ENCODE measurements around the gene ACOT11. TPM values are rescaled to one million over a fixed set of nuclear protein-coding genes. Genes with fewer than 3 reads are reported as not detected.
A peak's percentile ranks its signal among the peaks of the same experiment; 100 is the strongest.

The ACOT11 gene
- total RNA-seq, 1 experiment from 2014 or later = 1.3 TPM

- DNase-seq (ENCODE audit: low read depth) = no peak
These were observed 16.5 kb downstream of the ACOT11 start for GRCh38 chr1:54564312-54565112.

DNA sequence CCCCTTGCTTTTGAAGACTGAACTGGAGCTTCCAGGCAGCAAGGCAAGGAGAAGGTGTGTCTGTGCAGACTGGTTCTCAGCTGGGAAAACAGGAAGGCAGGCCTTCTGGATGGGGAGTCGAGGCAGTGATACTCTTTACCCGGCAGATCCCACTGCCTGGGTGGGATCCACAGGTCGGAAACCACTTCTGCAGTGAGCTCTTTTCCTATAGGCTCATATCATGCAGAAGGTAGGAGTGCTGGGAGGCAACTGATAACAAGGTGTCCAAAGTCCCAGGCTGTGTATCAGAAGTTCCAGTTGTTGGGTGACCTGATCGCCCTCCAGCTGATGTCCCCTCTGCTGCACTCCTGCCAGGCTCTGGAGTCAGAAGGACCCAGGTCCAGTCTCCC, 17.1 kb downstream of the ACOT11 start:
- no peak for DNase-seq (ENCODE audit: low read depth)

DNA sequence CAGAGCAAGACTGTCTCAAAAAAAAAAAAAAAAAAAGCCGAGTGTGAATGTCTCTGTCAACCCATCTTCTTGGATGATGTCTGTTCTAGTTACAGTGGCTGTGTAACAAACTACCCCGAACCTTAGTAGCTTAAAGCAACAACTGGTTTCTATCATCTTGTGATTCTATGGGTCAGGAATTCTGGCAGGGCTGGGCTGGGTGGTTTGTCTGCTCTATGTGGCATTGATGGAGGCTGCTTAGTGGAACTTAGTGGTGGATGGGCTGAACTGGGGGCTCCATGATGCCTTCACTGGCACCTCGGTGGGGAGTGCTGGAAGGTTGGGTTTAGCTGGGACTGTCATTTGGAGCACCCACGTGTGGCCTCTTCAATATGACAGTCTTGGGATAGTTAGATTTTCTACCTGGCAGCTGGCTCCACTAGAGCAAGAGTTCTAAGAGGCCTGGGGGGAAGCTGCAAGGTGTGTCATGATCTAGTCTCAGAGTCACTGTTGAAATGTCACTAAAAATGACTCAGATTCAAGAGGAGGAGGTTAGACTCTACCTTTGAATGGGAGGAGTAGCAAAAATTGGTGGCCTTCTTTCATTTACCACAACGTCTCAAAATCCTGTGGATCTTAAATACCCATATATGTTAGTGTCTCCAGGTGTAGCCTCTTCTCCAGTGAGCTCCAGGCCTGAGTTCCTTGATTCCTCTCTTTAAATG, 18.6 kb downstream of the ACOT11 start:
- no peak for DNase-seq (ENCODE audit: low read depth)

- no peak for DNase-seq (ENCODE audit: low read depth)
These were observed 19.9 kb downstream of the ACOT11 start for GRCh38 chr1:54567961-54568360.

GRCh38 chr1:54569339-54569738, 21.3 kb downstream of the ACOT11 start:
- DNase-seq (ENCODE audit: low read depth) = peak; percentile 29

- DNase-seq (ENCODE audit: low read depth) = no peak
These were observed 22.1 kb downstream of the ACOT11 start for GRCh38 chr1:54570161-54570560.

DNA sequence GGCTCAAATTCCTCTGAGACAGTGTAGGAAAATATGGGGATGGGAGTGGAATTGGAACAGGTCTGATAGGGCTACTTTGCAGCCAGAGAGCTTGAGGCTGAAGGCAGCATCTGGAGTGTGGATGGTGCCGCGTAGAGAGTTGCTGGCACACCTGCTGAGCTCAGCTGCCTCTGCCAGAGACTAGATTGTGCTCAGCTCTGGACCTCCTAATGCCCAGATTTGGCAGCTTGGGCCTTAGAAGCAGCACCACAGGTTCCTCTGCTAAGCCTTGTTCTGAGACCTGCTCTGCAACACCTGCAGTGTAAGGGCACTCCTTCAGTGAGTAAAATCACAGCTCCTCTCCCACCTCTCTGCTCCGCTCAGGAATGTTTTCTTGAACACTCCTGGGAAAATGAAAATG, 23.3 kb downstream of the ACOT11 start:
- no peak for DNase-seq (ENCODE audit: low read depth)

GRCh38 chr1:54571803-54572541, 23.9 kb downstream of the ACOT11 start:
- DNase-seq (ENCODE audit: low read depth) = peak; percentile 28

- DNase-seq (ENCODE audit: low read depth) = no peak
These were observed 24.5 kb downstream of the ACOT11 start for GRCh38 chr1:54572542-54572850.

DNA sequence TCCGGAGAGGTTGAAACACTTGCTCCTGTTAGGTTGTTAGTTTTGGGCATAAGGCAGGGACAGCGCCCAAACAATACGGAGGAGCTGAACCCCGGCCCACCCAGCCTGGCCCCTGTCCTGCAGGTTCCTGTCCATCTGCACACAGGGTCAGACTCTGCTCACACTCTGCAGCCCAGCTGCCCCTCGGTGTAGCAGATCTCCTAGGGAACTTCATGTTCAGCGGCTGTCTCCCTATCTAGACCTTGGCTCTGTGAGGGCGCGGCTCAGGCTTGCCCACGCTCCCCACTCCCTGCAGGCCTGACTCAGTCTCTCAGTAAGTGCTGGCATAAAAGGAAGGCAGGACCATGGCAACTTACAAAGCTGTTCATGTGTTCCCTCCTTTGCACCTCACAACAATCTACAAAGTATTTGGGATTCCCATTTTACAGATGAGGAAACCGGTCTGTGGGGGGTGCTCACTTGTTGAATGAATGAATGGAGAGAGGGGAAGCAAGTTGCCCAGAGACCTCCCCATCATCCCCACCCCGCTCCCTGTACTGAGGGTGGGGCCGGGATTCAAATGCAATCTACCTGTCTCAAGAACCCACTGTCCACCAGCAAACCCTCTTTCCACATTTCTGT, 26.2 kb downstream of the ACOT11 start:
- DNase-seq (ENCODE audit: low read depth) = no peak

DNA sequence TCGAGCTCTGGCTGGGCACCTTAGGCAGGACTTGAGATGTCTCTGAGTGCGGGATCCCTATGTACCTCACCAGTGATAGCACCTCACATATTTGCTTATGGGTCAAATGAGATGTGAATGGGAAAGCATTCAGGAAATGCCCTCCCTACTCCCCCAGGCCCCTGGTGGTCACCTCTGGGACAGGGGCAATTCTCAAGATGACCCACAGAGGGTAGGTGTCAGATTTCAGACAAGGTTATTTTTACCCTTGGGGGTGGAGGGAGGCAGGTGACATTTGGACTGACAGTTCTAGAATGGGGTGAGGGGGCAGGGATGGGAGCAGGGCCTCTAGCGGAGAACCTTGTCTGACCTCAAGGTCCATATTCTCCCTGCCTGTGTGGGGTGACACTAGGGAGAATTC, 27.1 kb downstream of the ACOT11 start:
- no peak for DNase-seq (ENCODE audit: low read depth)

DNA sequence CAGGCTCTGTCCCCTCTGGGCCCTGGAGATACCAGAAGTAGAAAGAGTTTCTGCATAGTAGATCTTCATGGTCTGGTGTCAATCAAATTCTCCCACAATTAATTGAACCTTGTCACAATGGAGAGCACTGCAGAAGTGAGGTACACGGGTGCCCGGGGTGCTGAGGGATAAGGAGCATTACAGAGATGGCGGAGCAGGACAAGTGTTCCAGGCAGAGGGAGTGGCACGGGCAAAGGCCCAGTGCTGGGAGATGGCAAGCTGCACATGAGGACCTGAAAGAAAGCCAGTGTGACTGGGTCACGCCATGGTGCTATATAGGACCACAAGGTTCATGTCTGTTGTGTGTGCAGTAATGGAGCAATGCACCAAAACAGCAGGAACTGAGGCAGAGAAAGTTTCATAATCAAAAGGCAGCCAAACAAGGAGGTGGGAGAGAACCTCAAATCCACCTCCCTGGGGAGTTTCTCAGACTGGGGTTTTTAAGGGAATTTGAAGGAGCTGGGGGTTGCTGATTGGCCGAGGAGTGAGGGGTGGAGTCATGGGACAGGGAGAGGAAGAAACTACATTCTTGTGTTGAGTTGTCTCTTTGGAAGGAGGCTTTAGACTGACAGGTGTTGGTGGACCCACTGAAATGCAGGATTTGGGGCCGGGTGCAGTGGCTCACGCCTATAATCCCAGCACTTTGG, 27.7 kb downstream of the ACOT11 start:
- DNase-seq (ENCODE audit: low read depth) = no peak

DNA sequence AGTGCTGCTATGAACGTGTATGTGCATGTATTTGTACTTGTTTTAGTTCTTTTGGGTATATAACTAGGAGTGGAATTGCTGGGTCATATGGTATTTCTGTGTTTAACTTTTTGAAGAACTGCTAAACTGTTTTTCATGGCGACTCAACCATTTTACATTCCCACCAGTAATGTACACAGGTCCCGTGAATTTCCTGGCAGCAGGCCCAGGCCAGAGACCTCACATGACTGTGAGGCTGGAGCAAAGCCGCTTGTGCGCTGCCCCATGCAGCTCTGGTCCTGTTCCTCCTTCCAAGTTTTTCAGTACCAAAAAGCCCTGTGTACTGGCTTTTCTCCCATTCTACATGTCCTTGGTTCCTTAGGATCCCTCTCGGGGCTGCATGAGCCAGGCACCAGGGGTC, 29.6 kb downstream of the ACOT11 start:
- peak; percentile 23 for DNase-seq (ENCODE audit: low read depth)

GRCh38 chr1:54579337-54579781, 31.3 kb downstream of the ACOT11 start:
- DNase-seq (ENCODE audit: low read depth) = no peak

GRCh38 chr1:54580856-54581550, 33.0 kb downstream of the ACOT11 start:
- DNase-seq (ENCODE audit: low read depth) = no peak

DNA sequence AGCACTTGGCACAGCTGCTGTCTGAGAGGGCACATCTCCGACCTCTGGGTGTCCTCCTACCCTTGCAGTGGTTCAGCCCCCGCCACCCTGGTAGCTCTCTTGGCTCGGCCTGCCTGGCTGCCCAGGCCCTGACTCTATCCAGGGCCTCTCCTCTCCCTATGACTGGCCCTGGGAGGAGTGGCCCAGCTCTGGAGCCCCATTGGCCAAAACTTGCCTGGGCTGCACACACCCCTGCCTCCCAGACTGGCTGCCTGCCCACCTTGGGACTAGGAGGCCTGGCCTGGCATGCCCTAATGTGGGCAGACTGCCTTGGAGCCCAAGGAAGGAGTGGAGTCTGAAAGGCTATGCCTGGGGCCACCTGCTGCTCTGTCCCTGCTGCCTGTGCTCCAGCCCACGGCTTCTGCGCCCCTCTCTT, 33.6 kb downstream of the ACOT11 start:
- DNase-seq (ENCODE audit: low read depth) = peak; percentile 84

GRCh38 chr1:54582566-54583306, 34.7 kb downstream of the ACOT11 start:
- no peak for DNase-seq (ENCODE audit: low read depth)

DNA sequence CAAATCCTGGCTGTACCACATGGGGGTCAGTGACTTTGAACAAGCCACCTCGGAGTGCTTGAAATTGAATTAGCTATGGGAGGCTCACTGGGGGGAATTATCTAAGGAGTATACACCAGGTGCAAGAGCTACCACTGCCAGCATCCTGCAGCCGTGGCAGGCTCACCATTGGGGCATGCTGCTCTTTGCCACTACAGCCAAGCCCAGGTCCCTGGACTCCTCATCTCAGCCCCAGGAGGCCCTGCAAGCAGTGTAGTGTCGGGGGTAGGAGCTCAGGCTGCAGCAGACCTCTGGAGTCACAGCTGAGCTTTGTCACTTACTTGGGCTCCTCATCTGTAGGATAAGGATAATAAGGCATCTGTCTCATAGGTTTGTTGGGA, 35.3 kb downstream of the ACOT11 start:
- DNase-seq (ENCODE audit: low read depth) = no peak

GRCh38 chr1:54583871-54584270, 35.8 kb downstream of the ACOT11 start:
- DNase-seq (ENCODE audit: low read depth) = no peak

GRCh38 chr1:54584575-54584974, 36.5 kb downstream of the ACOT11 start:
- DNase-seq (ENCODE audit: low read depth) = no peak
